ENCODE results near the gene BAZ1A.

BAZ1A gene

DNA sequence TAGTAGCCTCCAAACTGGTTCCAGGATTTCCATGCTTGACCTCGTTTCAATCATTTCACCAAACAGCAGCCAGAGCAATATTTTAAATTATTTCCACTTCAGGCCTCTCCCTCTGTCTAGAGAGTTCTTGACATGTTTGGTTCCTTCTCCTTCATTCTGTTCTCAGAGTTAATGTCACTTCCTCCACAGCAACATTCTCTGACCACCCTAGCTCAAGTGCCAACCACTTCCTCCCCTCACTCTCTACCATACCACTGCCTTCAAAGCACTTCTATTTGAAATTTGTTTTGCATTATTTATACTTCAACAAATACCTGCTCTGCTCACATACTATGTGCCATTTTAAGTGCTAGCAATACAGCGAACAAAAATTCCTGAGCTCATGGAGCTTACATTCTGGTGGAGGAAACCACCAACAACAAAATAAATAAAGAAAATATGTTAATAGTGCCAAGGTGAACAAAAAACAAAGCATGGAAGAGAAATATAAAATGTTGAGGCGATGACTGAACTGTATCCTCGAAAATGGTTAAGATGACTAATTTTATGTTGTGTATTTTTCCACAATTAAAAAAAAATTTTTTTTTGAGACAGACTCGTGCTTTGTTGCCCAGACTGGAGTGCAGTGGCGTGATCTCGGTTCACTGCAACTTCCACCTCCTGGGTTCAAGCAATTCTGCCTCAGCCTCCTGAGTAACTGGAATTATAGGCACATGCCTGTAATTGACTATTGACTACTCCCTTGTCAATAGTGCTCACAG lies 17.3 kb downstream of the BAZ1A start:
- Histone ChIP-seq H3K9ac (ENCODE audit: low read length) (no peak overlapping the region), H3K9me3 (ENCODE audit: control insufficient read depth, low read length) (no peaks in the 10 kb centered on the region), H2BK5ac (ENCODE audit: low read depth, low read length, poor library complexity, severe bottlenecking) (no peak overlapping the region), H3K79me1 (replicated peaks; ENCODE audit: low read length, poor library complexity, severe bottlenecking) (peaks cover 27% of the 10 kb centered on the region), H3K27ac (ENCODE audit: low read length, poor library complexity, severe bottlenecking) (no peak overlapping the region), H2BK15ac (ENCODE audit: low read depth, poor library complexity, severe bottlenecking) (no peak overlapping the region), H3K18ac (ENCODE audit: low read depth in 1 of 2, low read length in 2 of 2) (no peak overlapping the region), H3K4me2 (ENCODE audit: low read length, poor library complexity, severe bottlenecking) (no peak overlapping the region), H2BK12ac (ENCODE audit: low read length in 2 of 2) (no peak overlapping the region), H2BK120ac (ENCODE audit: low read depth, low read length) (no peak overlapping the region), H3K14ac (ENCODE audit: low read length in 2 of 2) (no peak overlapping the region), H2AK5ac (ENCODE audit: low read length, severe bottlenecking) (no peak overlapping the region), H3K4me1 (ENCODE audit: control insufficient read depth, insufficient read depth, low read depth, low read length) (no peaks in the 10 kb centered on the region), H3K23ac (ENCODE audit: low read length in 2 of 2) (no peak overlapping the region), H3K27me3 (ENCODE audit: control insufficient read depth in 1 of 2, insufficient read depth in 1 of 2, low read length in 2 of 2) (no peaks in the 10 kb centered on the region), H2AFZ (ENCODE audit: low read depth, low read length) (no peak overlapping the region), H4K8ac (ENCODE audit: low read length) (no peak overlapping the region), H3K36me3 (ENCODE audit: control insufficient read depth in 1 of 2, insufficient read depth in 2 of 2, low read depth in 1 of 2, low read length in 2 of 2) (peaks cover 16 to 52% of the 10 kb centered on the region in 2 experiments), H3K4ac (ENCODE audit: low read depth in 1 of 2, low read length in 2 of 2) (no peak overlapping the region), H4K91ac (ENCODE audit: low read length) (no peak overlapping the region), H3K4me3 (ENCODE audit: insufficient read depth in 1 of 2, low read depth in 1 of 2, low read length in 2 of 2) (no peak overlapping the region)
- 96% methylated on average over 7 of the region's 7 CpGs for WGBS
- no peak for DNase-seq

DNA sequence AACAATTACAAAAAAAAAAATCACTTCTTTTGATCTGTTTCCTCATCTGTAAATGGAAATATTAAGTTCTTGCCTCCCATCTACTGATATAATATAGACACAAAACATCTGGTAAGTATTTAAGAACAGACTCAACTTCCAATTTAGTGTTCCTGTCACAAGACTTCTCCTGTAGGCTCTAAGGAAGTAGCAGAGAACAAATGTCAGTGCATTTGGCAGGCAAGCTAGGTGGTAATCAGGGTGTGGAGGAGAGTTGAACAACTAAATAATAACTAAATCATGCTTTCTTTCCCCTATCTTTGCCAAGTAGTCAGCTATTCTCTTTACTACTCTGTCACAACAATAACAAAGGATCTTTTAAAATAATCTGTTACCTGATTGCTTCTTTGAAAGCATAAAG lies 22.1 kb downstream of the BAZ1A start:
- H3K4me2 ChIP-seq (ENCODE audit: low read length, poor library complexity, severe bottlenecking): no peak overlapping the region
- H3K18ac ChIP-seq (ENCODE audit: low read depth in 1 of 2, low read length in 2 of 2): no peak overlapping the region
- no peaks in the 10 kb centered on the region for H3K9me3 ChIP-seq (ENCODE audit: control insufficient read depth, low read length)
- H3K9ac ChIP-seq (ENCODE audit: low read length): no peak overlapping the region
- H3K4ac ChIP-seq (ENCODE audit: low read depth in 1 of 2, low read length in 2 of 2): no peak overlapping the region
- no peak overlapping the region for H3K14ac ChIP-seq (ENCODE audit: low read length in 2 of 2)
- H4K91ac ChIP-seq (ENCODE audit: low read length): no peak overlapping the region
- no peak overlapping the region for H2BK120ac ChIP-seq (ENCODE audit: low read depth, low read length)
- H3K27me3 ChIP-seq (ENCODE audit: control insufficient read depth in 1 of 2, insufficient read depth in 1 of 2, low read length in 2 of 2): no peaks in the 10 kb centered on the region
- no peak overlapping the region for H2BK12ac ChIP-seq (ENCODE audit: low read length in 2 of 2)
- H3K36me3 ChIP-seq (ENCODE audit: control insufficient read depth in 1 of 2, insufficient read depth in 2 of 2, low read depth in 1 of 2, low read length in 2 of 2): peaks cover 16 to 33% of the 10 kb centered on the region in 2 experiments
- H3K4me1 ChIP-seq (ENCODE audit: control insufficient read depth, insufficient read depth, low read depth, low read length): no peaks in the 10 kb centered on the region
- H3K27ac ChIP-seq (ENCODE audit: low read length, poor library complexity, severe bottlenecking): no peak overlapping the region
- H2AFZ ChIP-seq (ENCODE audit: low read depth, low read length): no peak overlapping the region
- no peak for DNase-seq
- H2AK5ac ChIP-seq (ENCODE audit: low read length, severe bottlenecking): no peak overlapping the region
- H4K8ac ChIP-seq (ENCODE audit: low read length): no peak overlapping the region
- H3K79me1 ChIP-seq (replicated peaks; ENCODE audit: low read length, poor library complexity, severe bottlenecking): peaks cover 34% of the 10 kb centered on the region
- no peak overlapping the region for H2BK5ac ChIP-seq (ENCODE audit: low read depth, low read length, poor library complexity, severe bottlenecking)
- no peak overlapping the region for H2BK15ac ChIP-seq (ENCODE audit: low read depth, poor library complexity, severe bottlenecking)
- H3K23ac ChIP-seq (ENCODE audit: low read length in 2 of 2): no peak overlapping the region
- H3K4me3 ChIP-seq (ENCODE audit: insufficient read depth in 1 of 2, low read depth in 1 of 2, low read length in 2 of 2): no peak overlapping the region

DNA sequence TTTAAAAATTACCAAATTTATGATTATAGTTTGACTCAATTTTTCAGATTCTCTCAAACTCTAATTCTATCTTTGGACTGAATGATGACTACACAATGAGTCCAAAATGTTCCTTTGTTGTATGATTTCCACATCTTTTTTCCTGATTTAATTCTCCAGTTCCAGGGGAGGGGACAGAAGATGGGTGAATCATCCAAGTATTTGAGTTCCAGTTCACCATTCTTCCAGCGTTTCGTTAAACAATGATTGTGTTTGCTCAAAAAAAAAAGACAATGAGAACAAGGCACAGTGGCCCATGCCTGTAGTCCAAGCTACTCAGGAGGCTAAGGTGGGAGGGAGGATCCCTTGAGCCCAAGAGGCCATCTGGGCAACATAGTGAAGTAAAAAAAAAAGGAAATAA lies 23.8 kb downstream of the BAZ1A start:
- H3K18ac ChIP-seq (ENCODE audit: low read depth in 1 of 2, low read length in 2 of 2): no peak overlapping the region
- H2AFZ ChIP-seq (ENCODE audit: low read depth, low read length): no peak overlapping the region
- no peak overlapping the region for H2BK120ac ChIP-seq (ENCODE audit: low read depth, low read length)
- 93% methylated on average over 2 of the region's 2 CpGs for WGBS
- no peak overlapping the region for H2BK5ac ChIP-seq (ENCODE audit: low read depth, low read length, poor library complexity, severe bottlenecking)
- H3K4me3 ChIP-seq (ENCODE audit: insufficient read depth in 1 of 2, low read depth in 1 of 2, low read length in 2 of 2): no peak overlapping the region
- peaks cover 15 to 27% of the 10 kb centered on the region in 2 experiments for H3K36me3 ChIP-seq (ENCODE audit: control insufficient read depth in 1 of 2, insufficient read depth in 2 of 2, low read depth in 1 of 2, low read length in 2 of 2)
- H4K91ac ChIP-seq (ENCODE audit: low read length): no peak overlapping the region
- H3K4me1 ChIP-seq (ENCODE audit: control insufficient read depth, insufficient read depth, low read depth, low read length): no peaks in the 10 kb centered on the region
- no peak overlapping the region for H2BK12ac ChIP-seq (ENCODE audit: low read length in 2 of 2)
- H3K27me3 ChIP-seq (ENCODE audit: control insufficient read depth in 1 of 2, insufficient read depth in 1 of 2, low read length in 2 of 2): no peaks in the 10 kb centered on the region
- H3K23ac ChIP-seq (ENCODE audit: low read length in 2 of 2): no peak overlapping the region
- H3K9ac ChIP-seq (ENCODE audit: low read length): peak overlapping the region; percentile 59
- no peaks in the 10 kb centered on the region for H3K9me3 ChIP-seq (ENCODE audit: control insufficient read depth, low read length)
- H4K8ac ChIP-seq (ENCODE audit: low read length): no peak overlapping the region
- H2BK15ac ChIP-seq (ENCODE audit: low read depth, poor library complexity, severe bottlenecking): no peak overlapping the region
- DNase-seq: no peak
- no peak overlapping the region for H3K27ac ChIP-seq (ENCODE audit: low read length, poor library complexity, severe bottlenecking)
- H3K4me2 ChIP-seq (ENCODE audit: low read length, poor library complexity, severe bottlenecking): no peak overlapping the region
- H3K79me1 ChIP-seq (replicated peaks; ENCODE audit: low read length, poor library complexity, severe bottlenecking): peaks cover 28% of the 10 kb centered on the region
- no peak overlapping the region for H3K4ac ChIP-seq (ENCODE audit: low read depth in 1 of 2, low read length in 2 of 2)
- no peak overlapping the region for H3K14ac ChIP-seq (ENCODE audit: low read length in 2 of 2)
- H2AK5ac ChIP-seq (ENCODE audit: low read length, severe bottlenecking): no peak overlapping the region

DNA sequence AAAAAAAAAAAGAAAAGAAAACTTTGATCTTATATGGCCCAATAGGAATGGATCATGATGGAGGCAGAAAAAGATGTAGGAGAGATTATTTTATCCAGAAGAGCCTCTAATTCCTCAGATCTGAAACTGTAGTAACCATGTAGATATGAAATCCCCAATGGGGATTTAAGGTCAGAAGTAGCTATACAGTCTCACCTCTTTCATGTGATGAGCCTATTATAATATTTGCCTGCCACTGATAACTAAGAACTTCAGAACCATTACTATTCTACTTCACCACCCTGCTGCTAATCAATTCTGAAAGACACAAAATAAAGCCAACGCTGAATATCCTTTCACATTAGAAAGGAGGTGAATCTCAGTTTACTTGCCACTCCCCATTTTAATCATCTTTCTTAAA lies 29.3 kb downstream of the BAZ1A start:
- H4K91ac ChIP-seq (ENCODE audit: low read length): no peak overlapping the region
- 100% methylated on average over 1 of the region's 1 CpG for WGBS
- H2BK15ac ChIP-seq (ENCODE audit: low read depth, poor library complexity, severe bottlenecking): no peak overlapping the region
- H3K9me3 ChIP-seq (ENCODE audit: control insufficient read depth, low read length): no peaks in the 10 kb centered on the region
- no peak overlapping the region for H2BK12ac ChIP-seq (ENCODE audit: low read length in 2 of 2)
- no peak overlapping the region for H4K8ac ChIP-seq (ENCODE audit: low read length)
- H3K27ac ChIP-seq (ENCODE audit: low read length, poor library complexity, severe bottlenecking): no peak overlapping the region
- peaks cover 2% of the 10 kb centered on the region for H3K4me1 ChIP-seq (ENCODE audit: control insufficient read depth, insufficient read depth, low read depth, low read length)
- no peak overlapping the region for H3K4me3 ChIP-seq (ENCODE audit: insufficient read depth in 1 of 2, low read depth in 1 of 2, low read length in 2 of 2)
- H3K4me2 ChIP-seq (ENCODE audit: low read length, poor library complexity, severe bottlenecking): no peak overlapping the region
- no peak overlapping the region for H3K14ac ChIP-seq (ENCODE audit: low read length in 2 of 2)
- no peak overlapping the region for H2BK5ac ChIP-seq (ENCODE audit: low read depth, low read length, poor library complexity, severe bottlenecking)
- peaks cover 8% of the 10 kb centered on the region for H3K79me1 ChIP-seq (replicated peaks; ENCODE audit: low read length, poor library complexity, severe bottlenecking)
- no peak overlapping the region for H2BK120ac ChIP-seq (ENCODE audit: low read depth, low read length)
- H3K36me3 ChIP-seq (ENCODE audit: control insufficient read depth in 1 of 2, insufficient read depth in 2 of 2, low read depth in 1 of 2, low read length in 2 of 2): peaks cover 0 to 11% of the 10 kb centered on the region in 2 experiments
- H3K18ac ChIP-seq (ENCODE audit: low read depth in 1 of 2, low read length in 2 of 2): no peak overlapping the region
- H2AK5ac ChIP-seq (ENCODE audit: low read length, severe bottlenecking): no peak overlapping the region
- H3K23ac ChIP-seq (ENCODE audit: low read length in 2 of 2): no peak overlapping the region
- H3K27me3 ChIP-seq (ENCODE audit: control insufficient read depth in 1 of 2, insufficient read depth in 1 of 2, low read length in 2 of 2): no peaks in the 10 kb centered on the region
- no peak overlapping the region for H2AFZ ChIP-seq (ENCODE audit: low read depth, low read length)
- no peak for DNase-seq
- no peak overlapping the region for H3K4ac ChIP-seq (ENCODE audit: low read depth in 1 of 2, low read length in 2 of 2)
- H3K9ac ChIP-seq (ENCODE audit: low read length): no peak overlapping the region
